GM15510 (cell line): Measurements from ENCODE around the gene SIK3.

Experiments used
- POLR2A ChIP-seq: IDR thresholded peaks from 3 replicates; pipeline ENCODE4 v1.6.1; 2011; ENCODE audit warnings: borderline replicate concordance; ENCODE audit not compliant: insufficient read length; ENCODE audit errors: extremely low read depth

Gene SIK3

GRCh38 chr11:117064275-117064674 lies 34.0 kb downstream of the SIK3 start:
- no peak for TF ChIP-seq POLR2A

- TF ChIP-seq POLR2A, result no peak
Observed at GRCh38 chr11:117062498-117062897, 35.7 kb downstream of the SIK3 start.

GRCh38 chr11:117061256-117061655 lies 37.0 kb downstream of the SIK3 start:
- TF ChIP-seq POLR2A, result no peak

GRCh38 chr11:117059611-117060148 lies 38.5 kb downstream of the SIK3 start:
- TF ChIP-seq POLR2A, result no peak

GRCh38 chr11:117058761-117059261 lies 39.4 kb downstream of the SIK3 start:
- no peak for TF ChIP-seq POLR2A

GRCh38 chr11:117057727-117058126 lies 40.5 kb downstream of the SIK3 start:
- TF ChIP-seq POLR2A, result no peak

GRCh38 chr11:117057317-117057716 lies 40.9 kb downstream of the SIK3 start:
- no peak for TF ChIP-seq POLR2A

GRCh38 chr11:117055469-117055868 lies 42.8 kb downstream of the SIK3 start:
- TF ChIP-seq POLR2A, result no peak

- no peak for TF ChIP-seq POLR2A
Observed at GRCh38 chr11:117054382-117054781, 43.8 kb downstream of the SIK3 start.

- no peak for TF ChIP-seq POLR2A
Observed at GRCh38 chr11:117052196-117053149, 45.8 kb downstream of the SIK3 start.

GRCh38 chr11:117045956-117046355 lies 52.3 kb downstream of the SIK3 start:
- no peak for TF ChIP-seq POLR2A

- TF ChIP-seq POLR2A, result no peak
Observed at GRCh38 chr11:117045196-117045595, 53.0 kb downstream of the SIK3 start.

GRCh38 chr11:117044287-117045035 lies 53.8 kb downstream of the SIK3 start:
- TF ChIP-seq POLR2A, result no peak

- no peak for TF ChIP-seq POLR2A
Observed at GRCh38 chr11:117042689-117043088, 55.5 kb downstream of the SIK3 start.

GRCh38 chr11:117039900-117040299 lies 58.3 kb downstream of the SIK3 start:
- TF ChIP-seq POLR2A, result no peak

- no peak for TF ChIP-seq POLR2A
Observed at GRCh38 chr11:117039270-117039669, 59.0 kb downstream of the SIK3 start.

- no peak for TF ChIP-seq POLR2A
Observed at GRCh38 chr11:117037975-117038350, 60.3 kb downstream of the SIK3 start.
